HepG2 (cell line): ENCODE results near the gene JOSD1. TPM values are rescaled to one million over a fixed set of nuclear protein-coding genes. Genes with fewer than 3 reads are reported as not detected.

Experiments
- CCDC6 ChIP-seq: sonication (generic); formaldehyde crosslinking; IDR thresholded peaks from 2 replicates; pipeline ENCODE4 v1.8.1; 2022; ENCODE audit warnings: mild to moderate bottlenecking, missing genetic modification reagents, moderate library complexity
- DPF2 ChIP-seq: sonication (generic); formaldehyde crosslinking; IDR thresholded peaks from 2 replicates; pipeline ENCODE4 v1.4.0; 2020; ENCODE audit warnings: mild to moderate bottlenecking, low read depth, missing genetic modification reagents, borderline replicate concordance
- EHMT2 ChIP-seq: fragments of 200-600 bp; sonication (generic); IDR thresholded peaks from 2 replicates; pipeline ENCODE4 v1.7.0; 2017; ENCODE audit warnings: antibody characterized with exemption, low read depth, low read length, borderline replicate concordance
- HDAC1 ChIP-seq: sonication (generic); formaldehyde crosslinking; IDR thresholded peaks from 2 replicates; pipeline ENCODE4 v1.5.1; 2020; ENCODE audit warnings: mild to moderate bottlenecking, missing genetic modification reagents
- IRX3 ChIP-seq: sonication (generic); formaldehyde crosslinking; IDR thresholded peaks from 2 replicates; pipeline ENCODE4 v1.8.1; 2023; ENCODE audit warnings: mild to moderate bottlenecking, low read depth, missing genetic modification reagents, borderline replicate concordance
- MAFK ChIP-seq, 2 experiments: IDR thresholded peaks in 1 of 2; conservative IDR thresholded peaks in 1 of 2; 2 replicates each; pipeline ENCODE4 v1.6.1; 2011; ENCODE audit warnings: improper control_type of control experiment in 2 of 2, low read length in 2 of 2
- MIXL1 ChIP-seq: IDR thresholded peaks from 2 replicates; pipeline ENCODE4 v1.6.1; 2016
- NR2C2 ChIP-seq: sonication (generic); formaldehyde crosslinking; IDR thresholded peaks from 2 replicates; pipeline ENCODE4 v1.4.0; 2020; ENCODE audit warnings: missing genetic modification reagents, mild to moderate bottlenecking, moderate library complexity, borderline replicate concordance
- NR2F6 ChIP-seq, 2 experiments: IDR thresholded peaks; 2 replicates each; pipeline ENCODE4 v1.6.1; 2016; ENCODE audit warnings: antibody characterized with exemption in 1 of 2, mild to moderate bottlenecking in 1 of 2
- PITX1 ChIP-seq: sonication (generic); formaldehyde crosslinking; IDR thresholded peaks from 2 replicates; pipeline ENCODE4 v1.5.1; 2020; ENCODE audit warnings: mild to moderate bottlenecking, missing genetic modification reagents
- RAD51 ChIP-seq: fragments of 450-650 bp; IDR thresholded peaks from 2 replicates; pipeline ENCODE4 v1.6.1; 2016; ENCODE audit warnings: borderline replicate concordance
- THAP11 ChIP-seq: IDR thresholded peaks from 2 replicates; pipeline ENCODE4 v1.6.1; 2016; ENCODE audit warnings: missing biosample characterization, missing genetic modification reagents
- ZBTB34 ChIP-seq: sonication (generic); formaldehyde crosslinking; IDR thresholded peaks from 2 replicates; pipeline ENCODE4 v1.8.0; 2022; ENCODE audit warnings: mild to moderate bottlenecking, missing genetic modification reagents
- ZNF232 ChIP-seq: sonication (generic); formaldehyde crosslinking; IDR thresholded peaks from 2 replicates; pipeline ENCODE4 v1.4.0; 2020; ENCODE audit warnings: missing genetic modification reagents, borderline replicate concordance
- ZNF326 ChIP-seq: sonication (generic); formaldehyde crosslinking; IDR thresholded peaks from 2 replicates; pipeline ENCODE4 v1.4.0; 2020; ENCODE audit warnings: missing genetic modification reagents, borderline replicate concordance
- ZNF557 ChIP-seq: sonication (generic); formaldehyde crosslinking; IDR thresholded peaks from 2 replicates; pipeline ENCODE4 v1.4.0; 2020; ENCODE audit warnings: missing genetic modification reagents
- ZNF564 ChIP-seq: sonication (generic); formaldehyde crosslinking; IDR thresholded peaks from 2 replicates; pipeline ENCODE4 v1.8.1; 2023; ENCODE audit warnings: mild to moderate bottlenecking, missing genetic modification reagents
- ZNF574 ChIP-seq: sonication (generic); formaldehyde crosslinking; IDR thresholded peaks from 2 replicates; pipeline ENCODE4 v1.4.0; 2020; ENCODE audit warnings: missing genetic modification reagents
- ZNF614 ChIP-seq: IDR thresholded peaks from 2 replicates; pipeline ENCODE4 v1.6.1; 2018; ENCODE audit warnings: missing biosample characterization, missing genetic modification reagents, inconsistent platforms, borderline replicate concordance
- ZNF773 ChIP-seq: sonication (generic); formaldehyde crosslinking; IDR thresholded peaks from 2 replicates; pipeline ENCODE4 v1.4.0; 2020; ENCODE audit warnings: missing genetic modification reagents, borderline replicate concordance
- ZNF841 ChIP-seq: sonication (generic); formaldehyde crosslinking; IDR thresholded peaks from 2 replicates; pipeline ENCODE4 v1.8.1; 2023; ENCODE audit warnings: missing genetic modification reagents, borderline replicate concordance
- ZNF879 ChIP-seq: sonication (generic); formaldehyde crosslinking; IDR thresholded peaks from 2 replicates; pipeline ENCODE4 v1.8.1; 2023; ENCODE audit warnings: missing genetic modification reagents
- ZNF891 ChIP-seq: sonication (generic); formaldehyde crosslinking; IDR thresholded peaks from 2 replicates; pipeline ENCODE4 v1.5.0; 2020; ENCODE audit warnings: mild to moderate bottlenecking, missing genetic modification reagents
- ZSCAN20 ChIP-seq: sonication (generic); formaldehyde crosslinking; IDR thresholded peaks from 2 replicates; pipeline ENCODE4 v1.4.0; 2020; ENCODE audit warnings: missing genetic modification reagents, mild to moderate bottlenecking, borderline replicate concordance
- polyA plus RNA-seq, 8 experiments: library from polyadenylated mRNA; depleted of rRNA in 3 of 8; stranded (reverse) in 7 of 8; unstranded in 1 of 8; fragments of >200 nt; fragmentation: Illumina TruSeq in 4 of 8; extraction: Trizol in 4 of 8; gene quantifications; 2 replicates each; pipeline versions ENCODE4 v1.2.1 to v1.2.3, GENCODE V29; 2011 to 2016; ENCODE audit warnings: low read depth in 4 of 8, missing spikeins in 1 of 8, mixed read lengths in 1 of 8; ENCODE audit not compliant: insufficient read depth in 1 of 8
- total RNA-seq, 5 experiments: library from RNA; depleted of rRNA; stranded (reverse); fragments of >200 nt; fragmentation: Illumina TruSeq; extraction: Trizol; gene quantifications; 2 replicates each; pipeline ENCODE4 v1.2.3, GENCODE V29; 2016; ENCODE audit warnings: low read depth in 1 of 5
- TF ChIP-seq, protein P1 (sequence below): sonication (generic); formaldehyde crosslinking; IDR thresholded peaks from 2 replicates; pipeline ENCODE4 v1.8.0; 2023; ENCODE audit warnings: mild to moderate bottlenecking, missing genetic modification reagents
- TF ChIP-seq, protein P2 (sequence below): sonication (generic); formaldehyde crosslinking; IDR thresholded peaks from 2 replicates; pipeline ENCODE4 v1.4.0; 2020; ENCODE audit warnings: mild to moderate bottlenecking, missing genetic modification reagents

Gene JOSD1
- total and polyA plus RNA-seq, 2 of the 13 experiments (the other 11 are each of a cell fraction or from before 2014, with no cell fraction given): 31.7 to 38.4 TPM

- no peak for TF ChIP-seq RAD51
- TF ChIP-seq EHMT2: no peak
- peak; percentile 48; the same call in 1 of the 2 replicates for TF ChIP-seq NR2F6 (IDR thresholded peaks at IDR 0.05)
- TF ChIP-seq NR2F6 (CRISPR knock-in tag; IDR thresholded peaks at IDR 0.05): peak; percentile 44; the same call in 1 of the 2 replicates
- TF ChIP-seq IRX3 (CRISPR knock-in tag): no peak
- no peak for TF ChIP-seq ZNF879 (CRISPR knock-in tag)
- no peak for TF ChIP-seq ZNF891
- no peak for TF ChIP-seq ZNF557
- TF ChIP-seq MIXL1: no peak
- no peak for TF ChIP-seq ZNF564 (CRISPR knock-in tag)
- TF ChIP-seq ZNF326 (CRISPR knock-in tag): no peak
- TF ChIP-seq, protein P1, sequence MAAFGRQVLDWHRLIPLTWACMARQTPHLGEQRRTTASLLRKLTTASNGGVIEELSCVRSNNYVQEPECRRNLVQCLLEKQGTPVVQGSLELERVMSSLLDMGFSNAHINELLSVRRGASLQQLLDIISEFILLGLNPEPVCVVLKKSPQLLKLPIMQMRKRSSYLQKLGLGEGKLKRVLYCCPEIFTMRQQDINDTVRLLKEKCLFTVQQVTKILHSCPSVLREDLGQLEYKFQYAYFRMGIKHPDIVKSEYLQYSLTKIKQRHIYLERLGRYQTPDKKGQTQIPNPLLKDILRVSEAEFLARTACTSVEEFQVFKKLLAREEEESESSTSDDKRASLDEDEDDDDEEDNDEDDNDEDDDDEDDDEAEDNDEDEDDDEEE (CRISPR knock-in tag): no peak
- no peak for TF ChIP-seq ZNF232 (CRISPR knock-in tag)
- TF ChIP-seq ZNF841: no peak
- TF ChIP-seq ZNF614: no peak
- no peak for TF ChIP-seq ZBTB34
- TF ChIP-seq HDAC1 (CRISPR knock-in tag): no peak
- TF ChIP-seq PITX1 (CRISPR knock-in tag): no peak
- TF ChIP-seq ZNF773 (CRISPR knock-in tag): no peak
- 0 out of 2 replicates have a peak, but pooled peaks have one; percentile 22 for TF ChIP-seq THAP11 (CRISPR knock-in tag)
- TF ChIP-seq NR2C2 (CRISPR knock-in tag): peak; percentile 41; the same call in 1 of the 2 replicates
- 0 out of 2 replicates have a peak, but pooled peaks have one; percentile 15 for TF ChIP-seq DPF2 (CRISPR knock-in tag)
- no peak for TF ChIP-seq MAFK (conservative IDR thresholded peaks at IDR 0.05 in 1 of 2, IDR thresholded peaks at IDR 0.05 in 1 of 2; ENCODE audit: low read length in 2 of 2)
- no peak for TF ChIP-seq ZNF574
- TF ChIP-seq, protein P2, sequence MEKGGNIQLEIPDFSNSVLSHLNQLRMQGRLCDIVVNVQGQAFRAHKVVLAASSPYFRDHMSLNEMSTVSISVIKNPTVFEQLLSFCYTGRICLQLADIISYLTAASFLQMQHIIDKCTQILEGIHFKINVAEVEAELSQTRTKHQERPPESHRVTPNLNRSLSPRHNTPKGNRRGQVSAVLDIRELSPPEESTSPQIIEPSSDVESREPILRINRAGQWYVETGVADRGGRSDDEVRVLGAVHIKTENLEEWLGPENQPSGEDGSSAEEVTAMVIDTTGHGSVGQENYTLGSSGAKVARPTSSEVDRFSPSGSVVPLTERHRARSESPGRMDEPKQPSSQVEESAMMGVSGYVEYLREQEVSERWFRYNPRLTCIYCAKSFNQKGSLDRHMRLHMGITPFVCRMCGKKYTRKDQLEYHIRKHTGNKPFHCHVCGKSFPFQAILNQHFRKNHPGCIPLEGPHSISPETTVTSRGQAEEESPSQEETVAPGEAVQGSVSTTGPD (CRISPR knock-in tag): no peak
- no peak for TF ChIP-seq CCDC6 (CRISPR knock-in tag)
- TF ChIP-seq ZSCAN20 (CRISPR knock-in tag): no peak
Measured at GRCh38 chr22:38694049-38694448, 6.7 kb downstream of the JOSD1 start (continued).
